ENCODE measurements around the gene TMTC3.

Gene TMTC3

DNA sequence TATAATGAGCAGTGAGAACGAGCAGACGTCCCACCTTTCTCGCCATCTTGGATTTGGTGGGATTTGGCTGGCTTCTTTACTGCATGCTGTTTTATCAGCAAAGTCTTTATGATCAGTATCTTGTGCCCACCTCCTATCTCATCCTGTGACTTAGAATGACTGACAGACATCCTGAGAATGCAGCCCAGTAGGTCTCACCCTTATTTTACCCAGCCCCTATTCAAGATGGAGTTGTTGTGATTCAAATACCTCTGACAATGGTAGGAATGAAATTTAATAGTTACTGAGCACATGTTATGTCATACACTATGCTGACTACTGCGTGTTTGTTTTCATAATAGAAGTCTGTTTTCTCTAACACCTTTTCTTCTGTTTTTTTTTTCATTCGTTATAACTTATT is 1.9 kb downstream of the TMTC3 start:
- TF ChIP-seq, protein P1, sequence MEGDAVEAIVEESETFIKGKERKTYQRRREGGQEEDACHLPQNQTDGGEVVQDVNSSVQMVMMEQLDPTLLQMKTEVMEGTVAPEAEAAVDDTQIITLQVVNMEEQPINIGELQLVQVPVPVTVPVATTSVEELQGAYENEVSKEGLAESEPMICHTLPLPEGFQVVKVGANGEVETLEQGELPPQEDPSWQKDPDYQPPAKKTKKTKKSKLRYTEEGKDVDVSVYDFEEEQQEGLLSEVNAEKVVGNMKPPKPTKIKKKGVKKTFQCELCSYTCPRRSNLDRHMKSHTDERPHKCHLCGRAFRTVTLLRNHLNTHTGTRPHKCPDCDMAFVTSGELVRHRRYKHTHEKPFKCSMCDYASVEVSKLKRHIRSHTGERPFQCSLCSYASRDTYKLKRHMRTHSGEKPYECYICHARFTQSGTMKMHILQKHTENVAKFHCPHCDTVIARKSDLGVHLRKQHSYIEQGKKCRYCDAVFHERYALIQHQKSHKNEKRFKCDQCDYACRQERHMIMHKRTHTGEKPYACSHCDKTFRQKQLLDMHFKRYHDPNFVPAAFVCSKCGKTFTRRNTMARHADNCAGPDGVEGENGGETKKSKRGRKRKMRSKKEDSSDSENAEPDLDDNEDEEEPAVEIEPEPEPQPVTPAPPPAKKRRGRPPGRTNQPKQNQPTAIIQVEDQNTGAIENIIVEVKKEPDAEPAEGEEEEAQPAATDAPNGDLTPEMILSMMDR (IDR thresholded peaks at IDR 0.05): no peak
- no peak overlapping the region for H3K27ac ChIP-seq
- no peak overlapping the region for H3K4me3 ChIP-seq
- DNase-seq (ENCODE audit: low spot score): no peak

DNA sequence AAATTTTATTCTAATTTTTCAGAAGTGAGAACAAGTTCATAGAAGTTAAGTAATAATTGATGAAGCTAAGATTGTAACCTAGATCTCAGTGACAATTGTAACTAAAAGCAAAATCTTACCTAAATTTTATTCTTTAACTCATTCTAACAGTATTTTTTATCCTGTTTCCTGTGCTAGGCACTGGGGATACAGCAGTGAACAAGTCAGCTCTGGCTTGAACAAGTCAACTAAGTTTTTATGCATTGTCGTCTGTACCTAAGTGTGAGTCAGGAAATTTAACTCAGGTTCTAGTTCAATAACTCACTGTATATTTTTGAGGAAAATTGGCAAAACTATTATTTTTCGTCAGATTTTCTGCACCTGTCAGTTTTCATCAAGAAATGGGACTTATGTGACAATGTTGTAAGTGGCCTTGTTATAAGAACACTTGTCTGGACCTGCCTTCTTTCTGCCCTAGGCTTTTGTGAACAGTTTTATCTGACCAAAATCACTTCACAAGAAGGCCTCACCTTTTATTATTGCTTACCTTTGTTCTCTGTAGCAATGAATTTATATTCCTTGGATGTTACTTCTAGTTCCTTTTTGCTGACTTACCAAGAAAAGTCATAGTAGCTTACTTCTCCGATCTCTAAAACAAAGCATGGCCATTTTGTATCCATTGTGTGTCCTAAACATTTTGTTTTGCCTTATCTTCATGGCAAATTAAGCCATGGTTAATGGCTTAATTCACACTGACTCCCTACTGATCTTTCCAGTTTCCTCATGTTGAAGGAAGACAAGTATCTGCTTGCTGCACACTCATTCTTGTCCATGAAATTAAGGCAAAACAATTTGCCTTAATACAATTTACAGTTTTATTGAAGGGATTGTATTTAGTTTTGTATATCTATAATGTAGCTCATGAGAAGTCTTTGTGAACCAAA is 2.7 kb downstream of the TMTC3 start:
- DNase-seq (ENCODE audit: low spot score): no peak
- H3K27ac ChIP-seq: no peak overlapping the region
- TF ChIP-seq, protein P1 (IDR thresholded peaks at IDR 0.05): no peak
- no peak overlapping the region for H3K4me3 ChIP-seq

DNA sequence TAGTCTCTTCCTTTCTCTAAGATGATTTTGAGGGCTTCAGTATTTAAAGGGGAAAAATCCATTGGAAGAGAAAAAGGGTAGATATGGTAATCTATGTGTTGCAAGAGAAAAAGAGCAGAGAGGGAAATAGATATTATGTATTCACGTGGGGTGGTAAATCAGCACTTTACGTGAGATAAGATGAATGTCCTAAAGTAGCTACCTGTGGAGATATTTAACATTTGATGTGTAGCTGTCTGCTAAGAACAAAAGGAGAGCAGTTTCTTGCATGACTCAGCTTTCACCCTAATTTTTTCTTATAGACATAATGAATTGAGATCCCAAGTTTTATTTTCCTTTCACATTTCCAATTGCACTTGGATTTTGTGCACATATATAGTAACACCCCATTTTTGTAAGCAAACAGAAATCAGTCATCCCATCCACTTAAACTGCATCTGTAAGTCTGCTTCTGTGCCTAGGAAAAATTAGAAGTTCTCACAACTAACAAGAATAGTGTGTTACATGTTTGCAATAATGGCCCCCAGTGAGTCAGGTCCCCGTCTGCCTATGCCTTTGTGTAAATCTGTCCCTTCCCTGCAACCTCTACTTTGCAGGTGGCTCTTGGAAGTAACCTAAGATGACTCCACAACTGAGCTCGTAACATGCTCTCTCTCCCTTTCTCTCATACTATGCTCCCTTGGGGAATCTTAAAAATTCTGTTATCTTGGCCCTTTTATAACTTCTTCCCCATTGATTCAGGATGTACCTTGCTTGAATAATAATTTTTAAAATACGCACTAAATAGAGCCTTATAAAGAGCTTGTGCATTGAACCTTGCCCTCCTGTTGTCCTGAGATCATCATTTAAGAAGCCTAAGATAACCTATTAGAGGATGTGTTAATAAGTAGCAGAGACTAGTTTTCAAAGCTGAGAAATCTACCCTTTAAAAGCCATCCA is 3.7 kb downstream of the TMTC3 start:
- Histone ChIP-seq H3K27ac (no peak overlapping the region), H3K4me3 (no peak overlapping the region)
- TF ChIP-seq, protein P1 (IDR thresholded peaks at IDR 0.05): no peak
- DNase-seq (ENCODE audit: low spot score): no peak

DNA sequence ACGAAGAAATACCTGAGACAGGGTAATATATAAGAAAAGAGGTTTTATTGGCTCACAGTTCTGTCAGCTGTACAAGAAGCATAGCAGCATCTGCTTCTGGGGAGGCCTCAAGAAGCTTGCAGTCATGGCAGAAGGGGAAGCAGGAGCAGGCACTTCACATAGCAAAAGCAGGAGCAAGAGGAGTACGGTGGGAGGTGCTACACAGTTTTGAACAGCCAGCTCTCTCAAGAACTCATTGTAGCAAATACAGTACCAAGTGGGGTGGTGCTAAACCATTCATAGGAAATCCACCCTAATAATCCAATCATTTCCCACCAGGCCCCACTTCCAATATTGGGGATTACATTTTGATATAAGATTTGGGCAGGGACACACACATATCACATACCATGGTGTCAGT is 8.0 kb downstream of the TMTC3 start:
- H3K27ac ChIP-seq: no peak overlapping the region
- DNase-seq (ENCODE audit: low spot score): no peak
- TF ChIP-seq, protein P1 (IDR thresholded peaks at IDR 0.05): no peak
- H3K4me3 ChIP-seq: no peak overlapping the region

DNA sequence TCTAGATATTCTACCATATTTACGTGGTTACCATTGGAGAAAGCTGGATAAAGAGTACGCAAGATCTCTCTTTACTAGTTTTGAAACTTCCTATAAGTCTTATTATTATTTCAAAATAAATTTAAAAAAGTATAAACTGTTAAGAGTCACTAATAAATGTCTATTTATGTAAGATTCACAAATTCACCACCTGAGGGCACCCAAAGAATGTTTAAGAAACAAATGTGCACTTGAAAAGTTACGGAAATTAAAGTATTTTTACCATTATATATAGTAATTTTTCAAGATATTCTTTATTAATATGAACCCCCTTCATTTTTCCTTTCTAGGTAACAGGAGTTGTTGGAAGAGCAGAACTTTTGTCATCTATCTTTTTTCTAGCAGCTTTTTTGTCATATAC is 11.9 kb downstream of the TMTC3 start:
- no peak overlapping the region for H3K27ac ChIP-seq
- no peak for DNase-seq (ENCODE audit: low spot score)
- TF ChIP-seq, protein P1 (IDR thresholded peaks at IDR 0.05): no peak
- H3K4me3 ChIP-seq: no peak overlapping the region

DNA sequence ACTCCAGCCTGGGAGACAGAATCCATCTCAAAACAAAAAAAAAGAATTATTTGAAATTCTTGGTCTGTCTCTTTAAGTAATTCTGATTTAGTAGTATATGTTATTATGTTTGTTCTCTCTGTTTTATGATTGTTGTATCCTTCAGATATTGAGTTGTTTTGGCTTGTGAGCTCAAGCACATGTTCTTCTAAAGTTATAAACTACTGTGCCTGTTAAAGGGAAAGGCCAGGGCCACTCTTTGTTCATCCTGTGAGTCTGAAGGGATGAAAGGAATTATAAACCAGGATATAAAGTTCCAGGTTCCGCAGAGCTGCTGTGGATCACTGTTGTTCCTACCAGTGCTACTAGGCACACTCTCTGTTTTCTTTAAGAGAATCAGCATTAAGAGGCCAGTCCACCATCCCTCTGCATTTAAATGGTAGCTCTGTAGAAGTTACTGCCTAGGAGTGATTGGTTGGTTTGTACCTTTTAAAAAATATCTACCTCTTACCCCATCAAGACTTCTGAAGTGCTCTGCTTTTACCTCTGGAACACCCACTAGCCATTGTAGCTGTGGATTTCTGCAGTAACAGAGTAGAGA is 14.1 kb downstream of the TMTC3 start:
- DNase-seq (ENCODE audit: low spot score): no peak
- TF ChIP-seq, protein P1 (IDR thresholded peaks at IDR 0.05): no peak
- no peak overlapping the region for H3K27ac ChIP-seq
- H3K4me3 ChIP-seq: no peak overlapping the region

Data from coronary artery (tissue), 2 donors.